Caco-2 (cell line): ENCODE measurements around the gene KDM6A. TPM values are rescaled to one million over a fixed set of nuclear protein-coding genes. Genes with fewer than 3 reads are reported as not detected.
A peak's percentile ranks its signal among the peaks of the same experiment; 100 is the strongest.

Experiments
- BruUV-seq: library from RNA; stranded (reverse); fragments of 400-500 nt; replicated peaks from 2 replicates; lab custom pipeline; 2021; lab: Mats Ljungman, UMichigan
- CTCF ChIA-PET: fragments of 300-600 bp; sonication (Branson Sonifier 250); formaldehyde crosslinking; loops from one replicate; lab custom pipeline; 2022; ENCODE audit warnings: antibody characterized with exemption; lab: Charles Lee
- POLR2A ChIA-PET: fragments of 300-600 bp; sonication (Branson Sonifier 250); formaldehyde crosslinking; loops from one replicate; lab custom pipeline; 2022; ENCODE audit warnings: antibody characterized with exemption; lab: Charles Lee
- DNase-seq, 2 experiments: peaks; one replicate each; pipeline versions ENCODE4 v3.0.0 to v3.0.0-alpha.2; 2020 to 2022
- H3K27me3 ChIP-seq: replicated peaks from 2 replicates; pipeline ENCODE4 v1.6.0; 2011; ENCODE audit warnings: low read length; ENCODE audit not compliant: control insufficient read depth, insufficient read depth
- H3K36me3 ChIP-seq: 2 replicates; pipeline ENCODE4 v1.5.1; 2011; ENCODE audit warnings: low read length; ENCODE audit not compliant: control insufficient read depth, insufficient read depth
- H3K4me1 ChIP-seq: fragments of 250-450 bp; sonication (Bioruptor Pico); 2 replicates; pipeline ENCODE4 v1.5.1; 2020; ENCODE audit warnings: mild to moderate bottlenecking
- H3K4me3 ChIP-seq: 2 replicates; pipeline ENCODE4 v1.5.1; 2011; ENCODE audit warnings: low read depth, mild to moderate bottlenecking, control low read depth, low read length
- H3K9me3 ChIP-seq: fragments of 250-450 bp; sonication (Bioruptor Pico); 2 replicates; pipeline ENCODE4 v1.5.1; 2020; ENCODE audit warnings: mild to moderate bottlenecking, moderate library complexity
- H3K27ac Mint-ChIP-seq: one replicate; pipeline ENCODE4 v1.8.0; 2022; ENCODE audit warnings: mixed read lengths; ENCODE audit not compliant: unreplicated experiment
- H3K27me3 Mint-ChIP-seq: one replicate; pipeline ENCODE4 v1.8.0; 2022; ENCODE audit warnings: mixed read lengths; ENCODE audit not compliant: insufficient read depth, unreplicated experiment
- H3K36me3 Mint-ChIP-seq: one replicate; pipeline ENCODE4 v1.8.0; 2022; ENCODE audit warnings: mild to moderate bottlenecking, mixed read lengths; ENCODE audit not compliant: insufficient read depth, unreplicated experiment
- H3K4me1 Mint-ChIP-seq: one replicate; pipeline ENCODE4 v1.8.0; 2022; ENCODE audit warnings: low read depth, mixed read lengths; ENCODE audit not compliant: unreplicated experiment
- H3K4me3 Mint-ChIP-seq: one replicate; pipeline ENCODE4 v1.8.0; 2022; ENCODE audit warnings: mild to moderate bottlenecking, moderate library complexity, mixed read lengths; ENCODE audit not compliant: unreplicated experiment
- H3K9me3 Mint-ChIP-seq: one replicate; pipeline ENCODE4 v1.8.0; 2022; ENCODE audit warnings: mixed read lengths; ENCODE audit not compliant: unreplicated experiment
- intact Hi-C: fragments of 100-400 bp; cut with micrococcal nuclease; formaldehyde crosslinking; loops from one replicate; pipeline ENCODE4 v1.10.0; 2022; ENCODE audit not compliant: unreplicated experiment
- total RNA-seq: library from RNA; stranded (reverse); gene quantifications from 2 replicates; pipeline ENCODE4 v1.2.3, GENCODE V29; 2022
- TF ChIP-seq, protein P1 (sequence below), 2 experiments: fragments of 200-600 bp in 1 of 2; IDR thresholded peaks; 1 replicate in 1 of 2; 2 replicates in 1 of 2; pipeline versions ENCODE4 v1.5.1 to v1.8.0; 2011 to 2022; ENCODE audit warnings: antibody characterized with exemption in 1 of 2, control low read depth in 1 of 2, inconsistent platforms in 1 of 2, low read depth in 1 of 2, low read length in 1 of 2, mild to moderate bottlenecking in 1 of 2, moderate library complexity in 1 of 2; ENCODE audit not compliant: insufficient read depth in 1 of 2, severe bottlenecking in 1 of 2, unreplicated experiment in 1 of 2

KDM6A gene
- total RNA-seq, 1 experiment from 2014 or later, result 34.2 TPM

DNA sequence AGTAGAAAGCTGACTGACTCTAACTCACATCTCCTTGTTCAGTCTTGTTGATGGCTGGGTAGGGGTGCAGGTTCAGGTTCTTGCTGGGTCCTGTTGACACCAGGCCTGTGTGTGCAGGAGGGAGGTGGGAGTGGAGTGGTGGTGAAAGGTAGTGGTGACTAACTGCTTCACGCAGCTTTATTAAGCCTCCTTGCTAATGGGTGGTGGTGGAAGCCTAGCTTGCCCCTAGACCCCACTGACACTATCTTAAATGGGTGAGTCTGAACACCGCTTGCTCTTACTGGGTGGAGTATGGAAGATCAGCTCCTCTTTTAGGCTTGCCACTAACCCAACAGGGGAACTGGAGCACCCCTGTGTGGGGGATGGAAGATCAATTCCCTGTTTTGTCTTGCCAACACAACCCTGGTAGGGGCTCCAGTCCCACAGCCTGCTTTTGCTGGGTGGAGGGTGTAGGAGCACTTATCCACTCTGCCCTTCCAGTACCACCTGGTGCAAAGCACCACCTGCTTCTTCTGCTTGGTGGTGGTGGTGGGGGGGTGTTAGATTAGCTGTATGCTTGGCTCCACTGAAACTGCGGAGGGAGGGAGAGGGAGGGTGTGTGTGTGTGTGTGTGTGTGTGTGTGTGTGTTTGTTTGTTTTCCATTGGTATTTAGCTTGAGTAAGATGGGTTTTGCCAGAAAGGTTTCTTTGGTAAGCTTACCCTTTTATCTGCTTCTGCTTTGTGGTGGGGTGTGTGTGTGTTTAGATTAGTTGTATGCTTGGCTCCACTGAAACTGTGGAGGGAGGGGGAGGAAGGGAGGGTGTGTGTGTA is 25.6 kb downstream of the KDM6A start:
- Histone ChIP-seq H3K4me1 (no peaks in the 10 kb centered on the region), H3K27me3 (no peaks in the 10 kb centered on the region), H3K36me3 (no peaks in the 10 kb centered on the region), H3K9me3 (no peaks in the 10 kb centered on the region), H3K4me3 (no peak overlapping the region)
- H3K27ac Mint-ChIP-seq, result no peak overlapping the region
- no TSS peak for BruUV-seq
- DNase-seq, result peak in 1 of 2 experiments; percentile 7
- peak overlapping the region; percentile 22 for H3K4me3 Mint-ChIP-seq
- ChIA-PET CTCF (no interaction called here), POLR2A (interaction anchor here (0.6 kb wide), 1 partner anchor 26 kb away, joined by 5 read pairs; the partner anchor contains the start of gene KDM6A)
- intact Hi-C loops, result no loop called here
- TF ChIP-seq, protein P1, sequence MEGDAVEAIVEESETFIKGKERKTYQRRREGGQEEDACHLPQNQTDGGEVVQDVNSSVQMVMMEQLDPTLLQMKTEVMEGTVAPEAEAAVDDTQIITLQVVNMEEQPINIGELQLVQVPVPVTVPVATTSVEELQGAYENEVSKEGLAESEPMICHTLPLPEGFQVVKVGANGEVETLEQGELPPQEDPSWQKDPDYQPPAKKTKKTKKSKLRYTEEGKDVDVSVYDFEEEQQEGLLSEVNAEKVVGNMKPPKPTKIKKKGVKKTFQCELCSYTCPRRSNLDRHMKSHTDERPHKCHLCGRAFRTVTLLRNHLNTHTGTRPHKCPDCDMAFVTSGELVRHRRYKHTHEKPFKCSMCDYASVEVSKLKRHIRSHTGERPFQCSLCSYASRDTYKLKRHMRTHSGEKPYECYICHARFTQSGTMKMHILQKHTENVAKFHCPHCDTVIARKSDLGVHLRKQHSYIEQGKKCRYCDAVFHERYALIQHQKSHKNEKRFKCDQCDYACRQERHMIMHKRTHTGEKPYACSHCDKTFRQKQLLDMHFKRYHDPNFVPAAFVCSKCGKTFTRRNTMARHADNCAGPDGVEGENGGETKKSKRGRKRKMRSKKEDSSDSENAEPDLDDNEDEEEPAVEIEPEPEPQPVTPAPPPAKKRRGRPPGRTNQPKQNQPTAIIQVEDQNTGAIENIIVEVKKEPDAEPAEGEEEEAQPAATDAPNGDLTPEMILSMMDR (IDR thresholded peaks at IDR 0.05; ENCODE audit: insufficient read depth in 1 of 2, low read depth in 1 of 2, low read length in 1 of 2, severe bottlenecking in 1 of 2, unreplicated experiment in 1 of 2), result no peak
- no peaks in the 10 kb centered on the region for H3K27me3 Mint-ChIP-seq
- H3K9me3 Mint-ChIP-seq, result no peaks in the 10 kb centered on the region
- peaks cover 5% of the 10 kb centered on the region for H3K36me3 Mint-ChIP-seq
- peaks cover 12% of the 10 kb centered on the region for H3K4me1 Mint-ChIP-seq

DNA sequence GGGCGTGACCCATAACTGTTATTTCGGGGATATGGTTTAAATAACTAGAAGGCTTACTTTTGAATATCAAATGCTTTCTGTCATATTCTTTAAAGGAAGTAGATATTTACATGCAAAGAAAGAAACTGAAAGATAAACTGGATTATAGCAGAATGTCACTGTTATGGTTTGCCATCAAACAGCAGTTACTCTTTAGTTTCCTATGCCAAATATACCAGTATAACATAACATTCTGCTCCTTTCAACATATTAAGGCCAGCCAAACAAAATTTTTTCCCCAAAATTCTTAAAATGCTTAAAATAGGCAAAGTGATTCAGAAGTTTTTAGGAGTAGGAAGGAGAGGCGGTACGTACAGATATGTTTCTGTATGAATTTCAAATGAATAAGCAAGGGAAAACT is 27.0 kb downstream of the KDM6A start:
- Histone ChIP-seq H3K4me3 (no peak overlapping the region), H3K9me3 (no peaks in the 10 kb centered on the region), H3K27me3 (no peaks in the 10 kb centered on the region), H3K4me1 (no peaks in the 10 kb centered on the region), H3K36me3 (no peaks in the 10 kb centered on the region)
- no peak for DNase-seq
- Mint-ChIP-seq H3K4me1 (peaks cover 20% of the 10 kb centered on the region), H3K36me3 (peaks cover 5% of the 10 kb centered on the region), H3K27ac (no peak overlapping the region), H3K27me3 (no peaks in the 10 kb centered on the region), H3K9me3 (no peaks in the 10 kb centered on the region), H3K4me3 (no peak overlapping the region)
- POLR2A ChIA-PET, result no interaction called here
- CTCF ChIA-PET, result no interaction called here
- intact Hi-C loops, result no loop called here
- TF ChIP-seq, protein P1 (IDR thresholded peaks at IDR 0.05; ENCODE audit: insufficient read depth in 1 of 2, low read depth in 1 of 2, low read length in 1 of 2, severe bottlenecking in 1 of 2, unreplicated experiment in 1 of 2), result no peak
- BruUV-seq, result no TSS peak

DNA sequence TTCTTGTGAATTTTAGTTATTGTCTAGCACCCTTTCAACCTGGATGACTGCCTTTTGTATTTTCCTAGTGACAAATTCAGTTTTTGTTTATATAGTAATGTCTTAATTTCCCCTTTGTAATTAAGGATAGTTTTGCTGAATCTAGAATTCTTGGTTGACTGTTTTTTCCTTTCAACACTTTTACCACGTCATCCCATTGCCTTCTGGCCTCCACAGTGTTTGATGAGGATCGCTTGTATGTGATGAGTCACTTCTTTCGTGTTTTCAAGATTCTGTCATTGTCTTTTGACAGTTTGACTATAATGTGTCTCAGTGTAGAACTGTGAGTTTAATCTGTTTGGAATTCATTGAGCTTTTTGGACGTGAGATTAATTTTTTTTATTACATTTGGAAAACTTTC is 30.1 kb downstream of the KDM6A start:
- Mint-ChIP-seq H3K36me3 (no peaks in the 10 kb centered on the region), H3K4me1 (peaks cover 22% of the 10 kb centered on the region), H3K4me3 (no peak overlapping the region), H3K27me3 (no peaks in the 10 kb centered on the region), H3K9me3 (no peaks in the 10 kb centered on the region), H3K27ac (peak overlapping the region; percentile 49)
- intact Hi-C loops, result no loop called here
- CTCF ChIA-PET, result no interaction called here
- Histone ChIP-seq H3K27me3 (no peaks in the 10 kb centered on the region), H3K36me3 (no peaks in the 10 kb centered on the region), H3K4me1 (no peaks in the 10 kb centered on the region), H3K4me3 (no peak overlapping the region), H3K9me3 (no peaks in the 10 kb centered on the region)
- POLR2A ChIA-PET, result no interaction called here
- TF ChIP-seq, protein P1 (IDR thresholded peaks at IDR 0.05; ENCODE audit: insufficient read depth in 1 of 2, low read depth in 1 of 2, low read length in 1 of 2, severe bottlenecking in 1 of 2, unreplicated experiment in 1 of 2), result no peak
- no TSS peak for BruUV-seq
- DNase-seq, result no peak
